A549 (cell line): ENCODE results near the gene GARS1. TPM values are rescaled to one million over a fixed set of nuclear protein-coding genes. Genes with fewer than 3 reads are reported as not detected.

Experiments used
- ATAC-seq, 2 experiments: fragments of 200-7000 bp in 1 of 2; fragments of >200 bp in 1 of 2; cut with Nextera tagmentation in 1 of 2; cut with Tn5 transposase in 1 of 2; 3 replicates each; pipeline versions ENCODE4 v1.8.0 to v1.9.1; 2018 to 2020; ENCODE audit warnings: mild to moderate bottlenecking in 1 of 2, moderate library complexity in 1 of 2
- CTCF ChIA-PET: fragments of 300-600 bp; sonication (Branson Sonifier 250); formaldehyde crosslinking; extraction: SDS; loops from one replicate; lab custom pipeline; 2021; ENCODE audit warnings: antibody characterized with exemption, inconsistent platforms; lab: Yijun Ruan, JAX
- POLR2A ChIA-PET: fragments of 350-600 bp; formaldehyde crosslinking; extraction: SDS; loops from one replicate; lab custom pipeline; 2021; ENCODE audit warnings: antibody characterized with exemption, inconsistent platforms; lab: Yijun Ruan, JAX
- DNase-seq, 2 experiments: peaks; one replicate each; pipeline versions ENCODE4 v3.0.0 to v3.0.0-alpha.2; 2011 to 2016; ENCODE audit warnings: low read depth in 1 of 2, low spot score in 1 of 2
- FAIRE-seq: peaks from 2 replicates; lab custom pipeline; 2011; peaks lifted over from hg19 to GRCh38; lab: Jason Lieb, UNC
- H3K27ac ChIP-seq, 2 experiments: fragments of >200 bp; sonication (Bioruptor Twin); formaldehyde crosslinking; 3 replicates each; pipeline ENCODE4 v1.5.1; 2016 to 2017
- H3K4me1 ChIP-seq: fragments of >200 bp; sonication (Bioruptor Twin); formaldehyde crosslinking; 3 replicates; pipeline ENCODE4 v1.6.1; 2016
- H3K4me2 ChIP-seq: fragments of >200 bp; sonication (Bioruptor Twin); formaldehyde crosslinking; 3 replicates; pipeline ENCODE4 v1.6.1; 2016
- H3K4me3 ChIP-seq: fragments of >200 bp; sonication (Bioruptor Twin); formaldehyde crosslinking; 3 replicates; pipeline ENCODE4 v1.5.1; 2016
- H3K9me3 ChIP-seq: fragments of >200 bp; sonication (Bioruptor Twin); formaldehyde crosslinking; 3 replicates; pipeline ENCODE4 v1.6.1; 2016
- BHLHE40 ChIP-seq: IDR thresholded peaks from 2 replicates; pipeline ENCODE4 v1.6.1; 2012; ENCODE audit warnings: low read depth, low read length, inconsistent platforms
- CHD2 ChIP-seq: fragments of 150-350 bp; IDR thresholded peaks from 2 replicates; pipeline ENCODE4 v1.6.1; 2014; ENCODE audit warnings: low read length; ENCODE audit not compliant: partially characterized antibody
- CTCF ChIP-seq: fragments of >200 bp; sonication (Bioruptor Twin); formaldehyde crosslinking; IDR thresholded peaks from 3 replicates; pipeline ENCODE4 v1.5.1; 2016
- ELK1 ChIP-seq: fragments of 150-350 bp; IDR thresholded peaks from 2 replicates; pipeline ENCODE4 v1.6.1; 2014; ENCODE audit warnings: low read depth, mild to moderate bottlenecking, low read length
- ESRRA ChIP-seq: fragments of 150-350 bp; IDR thresholded peaks from 2 replicates; pipeline ENCODE4 v1.6.1; 2014; ENCODE audit warnings: mild to moderate bottlenecking, low read length, borderline replicate concordance
- FOXS1 ChIP-seq: fragments of 250-450 bp; sonication (Bioruptor Pico); IDR thresholded peaks from 2 replicates; pipeline ENCODE4 v1.5.0; 2020; ENCODE audit warnings: mild to moderate bottlenecking, moderate library complexity
- HDAC2 ChIP-seq: fragments of 200-600 bp; sonication (generic); IDR thresholded peaks from 2 replicates; pipeline ENCODE4 v1.6.1; 2016
- HEYL ChIP-seq: fragments of 250-450 bp; sonication (Bioruptor Pico); IDR thresholded peaks from 2 replicates; pipeline ENCODE4 v1.8.0; 2021; ENCODE audit warnings: mild to moderate bottlenecking, moderate library complexity
- HOXB13 ChIP-seq: fragments of 250-450 bp; sonication (Bioruptor Pico); IDR thresholded peaks from 2 replicates; pipeline ENCODE4 v1.5.0; 2020; ENCODE audit warnings: low read depth, mild to moderate bottlenecking, moderate library complexity
- HOXB5 ChIP-seq: fragments of 250-450 bp; sonication (Bioruptor Pico); IDR thresholded peaks from 2 replicates; pipeline ENCODE4 v1.5.0; 2020; ENCODE audit warnings: mild to moderate bottlenecking, moderate library complexity
- JUNB ChIP-seq: fragments of >200 bp; sonication (Bioruptor Twin); formaldehyde crosslinking; IDR thresholded peaks from 2 replicates; pipeline ENCODE4 v1.6.1; 2016
- NR3C1 ChIP-seq: fragments of >200 bp; sonication (Bioruptor Twin); formaldehyde crosslinking; IDR thresholded peaks from 3 replicates; pipeline ENCODE4 v1.6.1; 2017
- PBX3 ChIP-seq: IDR thresholded peaks from 2 replicates; pipeline ENCODE4 v1.6.1; 2012
- PHF8 ChIP-seq: fragments of 200-600 bp; sonication (generic); IDR thresholded peaks from 2 replicates; pipeline ENCODE4 v1.6.1; 2016; ENCODE audit warnings: low read depth, mild to moderate bottlenecking, antibody characterized with exemption, moderate library complexity, borderline replicate concordance
- POLR2AphosphoS2 ChIP-seq: conservative IDR thresholded peaks from 2 replicates; pipeline ENCODE4 v1.6.1; 2012; ENCODE audit warnings: low read length, improper control_type of control experiment, inconsistent platforms
- RAD21 ChIP-seq, 2 experiments: fragments of >200 bp in 1 of 2; sonication (Bioruptor Twin) in 1 of 2; formaldehyde crosslinking in 1 of 2; IDR thresholded peaks in 1 of 2; conservative IDR thresholded peaks in 1 of 2; 2 replicates in 1 of 2; 3 replicates in 1 of 2; pipeline ENCODE4 v1.6.1; 2012 to 2018; ENCODE audit warnings: inconsistent platforms in 1 of 2
- RARB ChIP-seq: fragments of 250-450 bp; sonication (Bioruptor Pico); IDR thresholded peaks from 2 replicates; pipeline ENCODE4 v1.8.0; 2021; ENCODE audit warnings: mild to moderate bottlenecking, moderate library complexity
- RCOR1 ChIP-seq: fragments of 150-350 bp; IDR thresholded peaks from 2 replicates; pipeline ENCODE4 v1.6.1; 2014; ENCODE audit warnings: antibody characterized with exemption, low read length, low read depth
- RFX5 ChIP-seq: fragments of 450-650 bp; IDR thresholded peaks from 2 replicates; pipeline ENCODE4 v1.7.1; 2014; ENCODE audit warnings: antibody characterized with exemption, mild to moderate bottlenecking, moderate library complexity
- SREBF2 ChIP-seq: fragments of 450-650 bp; IDR thresholded peaks from 2 replicates; pipeline ENCODE4 v1.6.1; 2014; ENCODE audit warnings: mild to moderate bottlenecking, moderate library complexity
- TFCP2L1 ChIP-seq: fragments of 250-450 bp; sonication (Bioruptor Pico); IDR thresholded peaks from 2 replicates; pipeline ENCODE4 v1.5.0; 2021; ENCODE audit warnings: mild to moderate bottlenecking
- TP53 ChIP-seq: fragments of 250-450 bp; sonication (Bioruptor Pico); IDR thresholded peaks from 2 replicates; pipeline ENCODE4 v1.5.0; 2021; ENCODE audit warnings: mild to moderate bottlenecking, moderate library complexity
- ZNF302 ChIP-seq: fragments of 250-450 bp; sonication (Bioruptor Pico); IDR thresholded peaks from 2 replicates; pipeline ENCODE4 v1.9.0; 2021; ENCODE audit warnings: inconsistent platforms, mild to moderate bottlenecking, moderate library complexity
- ZSCAN20 ChIP-seq: fragments of 250-450 bp; sonication (Bioruptor Pico); IDR thresholded peaks from 2 replicates; pipeline ENCODE4 v1.8.0; 2022; ENCODE audit warnings: mild to moderate bottlenecking, moderate library complexity
- WGBS: methylation state at CpG from one replicate; pipeline ENCODE4 v1.1.6; 2017; ENCODE audit errors: missing lambda C conversion rate; 5-methylcytosine and 5-hydroxymethylcytosine counted together
- polyA plus RNA-seq, 4 experiments: library from polyadenylated mRNA; depleted of rRNA in 3 of 4; stranded (reverse); fragments of >200 nt; fragmentation: RNase III in 1 of 4; extraction: RNeasy Plus Mini Kit Qiagen cat#74134 plus additional on column Dnase treatment in 1 of 4; gene quantifications; 2 replicates in 3 of 4; 3 replicates in 1 of 4; pipeline ENCODE4 v1.2.3, GENCODE V29; 2011 to 2017
- TF ChIP-seq, protein P1 (sequence below): fragments of 250-450 bp; sonication (Bioruptor Pico); IDR thresholded peaks from 2 replicates; pipeline ENCODE4 v1.5.0; 2021; ENCODE audit warnings: mild to moderate bottlenecking, moderate library complexity, borderline replicate concordance

GARS1 gene
- polyA plus RNA-seq, 2 of the 4 experiments (the other 2 are of a cell fraction): 134 to 608 TPM

GRCh38 chr7:30627026-30627425 is 32.3 kb downstream of the GARS1 start (continued):
- TF ChIP-seq CTCF (no peak), NR3C1 (no peak)
- TF ChIP-seq, all 56 proteins: peak for 0

- Histone ChIP-seq H3K27ac (no peak overlapping the region), H3K9me3 (no peaks in the 10 kb centered on the region), H3K4me3 (no peak overlapping the region), H3K4me2 (no peak overlapping the region), H3K4me1 (no peaks in the 10 kb centered on the region; the same call in 2 of the 3 replicates)
- ChIA-PET CTCF (interaction anchor here (0.8 to 1.2 kb wide), 2 partner anchors 31 to 109 kb away, joined by 3 to 4 read pairs; no protein-coding TSS in a partner anchor), POLR2A (no interaction called here)
- TF ChIP-seq ELK1 (no peak), HDAC2 (no peak), FOXS1 (CRISPR knock-in tag) (no peak), RCOR1 (no peak), POLR2AphosphoS2 (no peak), RFX5 (no peak), RARB (CRISPR knock-in tag) (no peak), PBX3 (no peak), ZNF302 (no peak), CHD2 (no peak), ZSCAN20 (CRISPR knock-in tag) (no peak)
- DNase-seq (no peak), FAIRE-seq (no peak), ATAC-seq (no peak)
- WGBS: 97% methylated on average over 4 of the region's 4 CpGs
These were observed 36.3 kb downstream of the GARS1 start for GRCh38 chr7:30630986-30631385.

DNA sequence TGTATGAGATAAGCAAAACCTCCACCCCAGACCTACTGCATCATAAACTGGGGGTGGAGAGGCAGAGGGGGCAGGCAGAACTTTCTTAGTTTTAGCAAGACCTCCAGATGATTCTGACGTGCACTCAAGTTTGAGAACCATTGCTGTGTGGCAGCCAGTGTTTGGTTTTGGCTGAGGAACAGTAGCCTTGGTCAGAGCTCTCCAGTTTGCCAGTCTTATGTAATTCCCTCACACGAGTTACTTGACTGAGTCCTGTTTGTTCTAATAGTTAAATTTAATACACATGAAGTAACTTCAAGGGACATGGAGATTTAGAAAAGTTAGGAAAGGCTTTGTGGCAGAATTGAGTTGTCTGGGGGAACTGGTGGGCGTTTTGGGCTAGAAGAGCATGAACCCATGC is 38.5 kb downstream of the GARS1 start:
- ATAC-seq (no peak), DNase-seq (no peak), FAIRE-seq (no peak)
- CTCF ChIA-PET: interaction anchor here (2.0 kb wide), 1 partner anchor 14 kb away, joined by 6 read pairs; no protein-coding TSS in a partner anchor
- POLR2A ChIA-PET: no interaction called here
- H3K4me3 ChIP-seq: no peak overlapping the region
- H3K4me1 ChIP-seq: no peaks in the 10 kb centered on the region; the same call in 2 of the 3 replicates
- no peaks in the 10 kb centered on the region for H3K9me3 ChIP-seq
- H3K4me2 ChIP-seq: no peak overlapping the region
- TF ChIP-seq RAD21 (conservative IDR thresholded peaks at IDR 0.05 in 1 of 2, IDR thresholded peaks at IDR 0.05 in 1 of 2) (no peak), HOXB13 (no peak), BHLHE40 (no peak), TP53 (no peak), TFCP2L1 (CRISPR knock-in tag) (no peak), HOXB5 (CRISPR knock-in tag) (no peak), PHF8 (no peak), CTCF (no peak), SREBF2 (no peak), HEYL (CRISPR knock-in tag) (no peak), FOXS1 (CRISPR knock-in tag) (no peak), ESRRA (no peak), ZNF302 (no peak), POLR2AphosphoS2 (no peak), JUNB (no peak)
- TF ChIP-seq, protein P1, sequence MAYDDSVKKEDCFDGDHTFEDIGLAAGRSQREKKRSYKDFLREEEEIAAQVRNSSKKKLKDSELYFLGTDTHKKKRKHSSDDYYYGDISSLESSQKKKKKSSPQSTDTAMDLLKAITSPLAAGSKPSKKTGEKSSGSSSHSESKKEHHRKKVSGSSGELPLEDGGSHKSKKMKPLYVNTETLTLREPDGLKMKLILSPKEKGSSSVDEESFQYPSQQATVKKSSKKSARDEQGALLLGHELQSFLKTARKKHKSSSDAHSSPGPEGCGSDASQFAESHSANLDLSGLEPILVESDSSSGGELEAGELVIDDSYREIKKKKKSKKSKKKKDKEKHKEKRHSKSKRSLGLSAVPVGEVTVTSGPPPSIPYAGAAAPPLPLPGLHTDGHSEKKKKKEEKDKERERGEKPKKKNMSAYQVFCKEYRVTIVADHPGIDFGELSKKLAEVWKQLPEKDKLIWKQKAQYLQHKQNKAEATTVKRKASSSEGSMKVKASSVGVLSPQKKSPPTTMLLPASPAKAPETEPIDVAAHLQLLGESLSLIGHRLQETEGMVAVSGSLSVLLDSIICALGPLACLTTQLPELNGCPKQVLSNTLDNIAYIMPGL: no peak
- TF ChIP-seq, all 56 proteins: peak for 0
- no peak overlapping the region for H3K27ac ChIP-seq
- 80% methylated on average over 3 of the region's 3 CpGs for WGBS
